ENCODE results near the gene COG5.

COG5 gene

DNA sequence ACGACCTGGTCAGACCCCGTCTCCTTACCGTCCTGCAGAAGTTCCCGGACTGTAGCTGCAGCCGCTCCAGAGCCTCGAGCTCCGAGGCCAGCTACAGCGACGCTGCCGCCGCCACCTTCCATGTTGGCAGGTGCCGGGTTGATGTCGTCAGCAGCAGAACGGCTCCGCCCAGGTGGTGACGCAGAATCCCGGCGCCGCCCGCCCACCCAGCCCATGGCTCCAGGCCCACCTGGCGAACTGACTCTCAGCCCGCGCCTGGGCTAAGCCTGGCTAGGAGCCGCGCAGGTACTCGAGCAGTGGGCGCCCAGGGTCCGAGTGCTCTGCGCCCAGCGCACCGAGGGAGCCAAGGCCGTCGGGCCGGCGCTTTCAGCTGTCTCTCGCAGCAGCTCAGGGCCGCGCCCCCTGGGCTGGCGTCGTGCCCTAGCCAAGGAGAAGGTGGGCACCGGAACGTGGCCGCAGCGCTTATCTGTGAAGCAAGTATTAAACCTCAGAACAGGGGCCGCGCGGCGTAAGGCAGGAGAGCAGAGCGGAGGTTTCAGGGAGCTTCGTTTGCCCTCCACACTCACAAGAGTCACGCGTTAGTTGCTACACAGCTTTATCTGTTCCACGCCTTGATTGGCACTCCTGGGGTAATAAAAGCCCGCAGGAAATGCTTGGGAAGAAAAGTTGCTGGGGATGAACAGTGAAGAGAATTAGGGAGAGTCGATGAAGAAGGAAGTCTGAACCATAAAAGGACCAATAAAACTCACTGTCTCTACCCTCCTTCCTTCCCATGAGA lies at the start of gene COG5, which contains the start of gene DUS4L:
TSS of gene COG5 (minus strand) at position 146 of the 778 bp plus-strand sequence. CDS start at position 122, 24 bp downstream.
TSS of gene DUS4L (plus strand) at position 197 of the 778 bp plus-strand sequence. CDS start 3,100 bp downstream, outside the sequence.
- DNase-seq, result peak; percentile 66 to 84

DNA sequence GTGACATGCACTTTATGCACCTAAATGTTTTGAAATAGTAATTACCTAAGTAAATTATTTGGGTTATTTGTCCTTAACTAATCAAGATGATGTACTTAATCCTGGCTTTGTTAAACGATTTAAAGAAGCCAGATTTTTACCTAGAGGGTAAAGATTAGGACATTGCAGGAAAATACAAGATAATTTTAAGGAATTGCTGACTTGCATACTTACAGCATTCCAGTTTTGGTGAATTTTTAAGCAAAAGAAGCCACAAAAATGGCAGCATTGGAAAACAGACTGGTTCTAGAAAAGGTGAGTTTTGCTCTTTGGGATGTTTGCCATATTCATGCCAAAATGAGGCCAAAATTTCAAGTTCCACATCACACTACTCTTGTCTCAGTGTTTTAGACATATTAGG lies 49.7 kb upstream of the COG5 start:
- DNase-seq, result no peak

DNA sequence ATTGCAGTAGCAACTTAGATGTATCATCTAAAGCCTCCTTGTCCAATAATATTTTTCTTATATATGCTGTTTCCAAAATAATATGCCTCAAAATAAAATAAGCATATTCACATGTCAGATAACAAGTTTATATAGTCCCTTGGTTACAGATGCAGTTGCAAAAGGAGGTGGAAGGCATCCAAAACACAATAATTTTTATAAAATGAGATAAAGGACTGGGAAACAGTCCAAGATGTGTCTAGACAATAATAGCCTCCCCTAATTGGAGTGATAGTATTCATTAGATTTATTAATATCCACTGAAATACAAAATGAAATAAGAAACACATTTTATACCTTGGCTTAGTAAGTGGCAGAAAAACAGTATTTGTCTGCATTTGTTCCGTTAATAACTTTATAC lies 46.6 kb upstream of the COG5 start:
- no peak for DNase-seq

DNA sequence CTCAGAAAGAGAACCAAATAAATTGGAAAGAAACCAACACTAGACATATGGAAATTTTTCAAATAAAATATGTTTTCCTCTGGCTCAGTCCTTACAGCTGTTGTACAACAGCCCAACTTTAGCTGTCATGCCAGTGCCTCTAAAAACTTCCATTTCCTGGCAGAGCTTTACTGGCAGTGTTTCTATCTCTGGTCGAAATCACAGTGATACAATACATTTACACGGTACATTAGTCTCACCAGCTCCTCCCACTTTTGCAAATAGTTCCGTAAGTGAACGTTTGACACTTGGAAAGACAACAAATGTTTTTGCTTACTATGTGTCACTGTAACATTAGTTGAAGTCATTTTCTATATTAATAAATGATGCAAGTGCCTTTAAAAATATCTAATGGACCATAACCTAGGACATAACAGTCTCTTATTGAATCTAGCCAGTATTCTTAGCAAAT lies 46.1 kb upstream of the COG5 start:
- no peak for DNase-seq

DNA sequence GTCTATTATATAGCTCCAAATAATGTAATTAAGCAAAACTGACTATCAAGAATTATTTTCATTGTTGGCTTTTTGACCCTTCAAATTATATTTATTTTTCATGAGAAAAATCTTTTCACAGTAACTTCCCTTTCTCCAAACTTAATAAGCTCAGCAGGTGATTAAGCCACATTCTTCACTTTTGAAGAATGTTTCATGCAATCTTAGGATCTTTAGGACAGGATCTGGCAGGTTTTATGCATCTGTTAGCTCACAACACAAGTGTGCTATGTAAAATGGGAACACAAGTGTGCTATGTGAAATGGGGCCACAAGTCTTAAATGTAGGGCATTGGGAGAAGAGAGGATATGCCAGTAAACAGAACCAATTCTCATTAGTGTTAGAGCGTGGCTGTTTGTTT lies 42.6 kb upstream of the COG5 start:
- DNase-seq, result no peak

DNA sequence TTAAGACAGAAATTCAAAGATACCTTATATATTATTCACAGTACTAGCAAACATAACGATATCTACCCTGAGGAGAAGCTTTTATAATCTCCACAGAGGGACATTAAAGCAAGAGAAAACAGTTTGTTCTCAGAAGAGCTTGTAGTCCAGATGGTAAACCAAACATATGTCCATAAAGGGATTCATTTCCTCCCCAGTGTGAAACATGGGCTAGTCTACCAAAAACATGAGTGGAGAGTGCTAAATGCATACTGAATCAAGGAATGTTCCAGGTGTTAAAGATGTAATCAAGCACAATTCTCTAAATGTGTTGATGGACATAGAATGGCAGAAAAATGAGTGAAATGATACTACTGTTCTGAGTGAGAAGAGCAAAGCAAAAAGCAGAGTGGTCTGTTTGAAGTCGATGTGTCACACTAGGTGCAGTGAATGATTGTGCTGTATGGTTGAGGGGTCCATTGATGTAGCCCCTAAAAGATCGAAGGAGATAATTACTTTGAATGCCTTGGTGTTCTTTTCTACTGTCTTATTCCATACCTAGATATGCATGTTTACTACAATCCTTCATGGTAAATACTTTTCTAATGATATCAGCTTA lies 41.6 kb upstream of the COG5 start:
- no peak for DNase-seq

DNA sequence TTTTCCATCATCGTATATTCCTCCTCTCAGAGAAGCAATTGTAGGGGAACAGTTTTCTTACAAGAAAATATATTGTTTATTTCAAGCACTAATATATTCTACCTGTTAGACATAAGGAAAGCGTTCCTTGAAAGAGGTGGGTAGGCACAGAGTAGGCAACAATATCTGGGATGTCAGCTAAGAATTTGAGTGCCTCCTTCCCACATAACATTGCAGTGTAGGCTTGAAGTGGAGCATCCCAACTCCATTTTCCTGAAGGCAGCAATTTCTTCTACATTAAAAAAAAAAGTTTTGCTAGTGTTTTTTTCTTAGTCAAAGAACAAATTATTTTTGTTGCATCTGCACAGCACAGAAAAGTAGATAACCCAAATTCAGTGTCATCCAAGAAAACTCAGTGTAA lies 37.1 kb upstream of the COG5 start:
- no peak for DNase-seq

DNA sequence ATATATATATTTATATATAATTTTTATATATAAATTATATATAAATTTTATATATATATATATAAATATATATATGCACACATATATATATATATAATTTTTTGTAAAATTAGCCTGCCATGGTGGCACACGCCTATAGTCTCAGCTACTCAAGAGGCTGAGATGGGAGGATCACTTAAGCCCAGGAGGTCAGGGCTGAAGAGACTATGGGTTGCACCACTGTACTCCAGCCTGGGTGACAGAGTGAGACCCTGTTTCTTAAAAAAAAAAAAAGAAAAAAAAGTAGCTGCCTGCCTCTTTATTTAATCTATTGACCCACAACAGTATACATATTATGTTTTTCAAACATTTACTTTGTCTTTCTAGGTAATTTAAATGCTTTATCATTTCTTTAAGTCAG lies 35.5 kb upstream of the COG5 start:
- no peak for DNase-seq

DNA sequence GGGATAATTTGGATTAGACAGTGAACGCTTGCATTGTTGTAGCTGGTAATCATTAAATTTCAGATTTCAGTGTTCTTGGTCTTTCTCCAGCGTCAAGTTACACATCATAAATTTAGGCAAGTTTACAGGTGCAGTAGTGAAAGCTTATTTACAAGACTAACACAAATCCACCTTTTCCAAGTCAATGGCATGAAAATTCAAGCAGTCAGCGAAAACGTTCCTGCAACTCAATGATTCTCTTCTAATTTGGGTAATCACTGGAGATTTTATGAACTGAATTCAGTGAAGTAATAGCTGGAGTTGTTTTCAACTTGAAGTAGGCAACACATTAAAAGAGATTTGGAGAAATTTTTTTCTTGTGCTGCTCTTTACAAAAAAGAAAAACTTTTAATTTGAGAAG lies 34.2 kb upstream of the COG5 start:
- DNase-seq, result no peak

DNA sequence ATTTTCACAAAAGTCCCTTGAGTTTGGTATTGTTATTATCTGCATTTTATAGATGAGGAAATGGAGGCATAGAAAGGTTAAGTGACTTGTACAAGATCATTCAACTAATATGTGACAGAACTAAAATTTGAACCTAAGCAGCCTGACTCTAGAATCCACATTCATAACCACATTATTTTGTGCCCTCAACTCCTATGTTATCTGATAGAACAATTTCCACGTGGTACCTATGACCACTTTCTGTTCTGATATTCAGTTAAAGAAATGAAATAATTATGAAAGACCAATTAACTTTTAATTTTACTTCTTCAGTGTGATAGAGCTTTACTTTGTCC lies 33.8 kb upstream of the COG5 start:
- DNase-seq, result no peak

DNA sequence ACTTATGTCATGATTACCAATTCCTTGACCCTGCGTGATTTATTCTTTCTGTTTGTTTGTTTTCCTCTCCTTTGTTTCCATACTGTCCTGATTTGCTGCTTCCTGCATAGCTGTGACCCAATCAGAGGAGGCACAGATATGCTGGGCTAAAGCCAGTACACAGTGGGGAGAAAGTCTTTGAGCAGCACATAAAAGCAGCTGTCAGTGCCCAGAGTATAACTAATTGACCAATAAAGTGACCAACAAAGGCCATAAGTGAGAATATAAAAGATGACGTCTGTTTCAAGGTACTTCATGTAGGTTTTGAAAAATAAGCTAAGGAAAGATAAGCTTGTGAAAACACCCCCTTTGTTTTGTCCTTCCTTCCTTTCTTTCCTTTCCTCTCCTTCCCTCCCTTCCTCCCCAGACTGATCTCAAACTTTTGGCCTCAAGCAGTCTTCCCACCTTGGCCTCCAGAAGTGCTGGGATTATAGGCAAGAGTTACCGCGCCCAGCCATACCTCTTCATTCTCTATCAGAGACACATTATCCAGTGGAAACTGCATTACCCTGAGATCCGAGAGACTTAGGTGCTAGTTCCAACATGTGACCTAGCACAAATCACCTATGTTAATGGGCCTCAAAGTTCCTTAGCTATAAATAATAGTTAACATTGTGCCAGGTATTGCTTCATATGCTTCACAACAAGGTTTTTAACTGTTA lies 33.3 kb upstream of the COG5 start:
- no peak for DNase-seq

DNA sequence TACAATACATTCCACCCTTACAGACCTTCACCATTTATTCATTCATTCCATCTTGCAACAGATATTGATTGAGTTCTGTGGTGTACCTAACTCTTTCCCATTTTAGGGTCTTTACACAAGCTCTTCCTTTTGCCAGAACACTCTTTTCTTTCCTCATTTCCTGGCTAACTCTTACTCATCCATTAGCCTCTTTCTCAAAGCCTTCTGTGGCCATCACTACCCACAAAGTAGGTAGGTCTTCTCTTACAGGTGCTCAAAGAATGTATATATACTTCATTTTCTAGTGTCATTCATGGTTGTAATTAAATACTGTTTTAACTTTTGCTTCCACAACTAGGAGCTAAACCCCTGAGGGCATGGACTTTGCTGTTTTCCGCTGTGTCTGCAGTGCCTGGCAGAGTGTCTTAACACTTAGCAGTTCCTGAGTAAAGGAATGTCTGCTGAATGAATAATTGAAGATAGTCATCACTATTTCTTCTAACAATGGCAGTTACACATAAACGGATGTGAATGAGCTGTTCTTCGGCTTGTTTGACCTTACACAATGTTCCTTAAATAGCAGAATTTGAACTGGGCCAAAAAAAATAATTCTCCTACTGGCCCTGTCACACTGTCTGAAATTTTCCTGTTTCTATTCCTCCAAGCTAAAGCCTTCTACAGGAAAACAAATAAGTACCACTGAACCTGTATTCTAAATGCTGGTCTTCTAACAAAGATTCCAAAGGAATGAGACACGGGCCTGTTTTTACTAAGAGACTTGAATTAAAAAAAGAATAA lies 31.4 kb upstream of the COG5 start:
- DNase-seq, result no peak

DNA sequence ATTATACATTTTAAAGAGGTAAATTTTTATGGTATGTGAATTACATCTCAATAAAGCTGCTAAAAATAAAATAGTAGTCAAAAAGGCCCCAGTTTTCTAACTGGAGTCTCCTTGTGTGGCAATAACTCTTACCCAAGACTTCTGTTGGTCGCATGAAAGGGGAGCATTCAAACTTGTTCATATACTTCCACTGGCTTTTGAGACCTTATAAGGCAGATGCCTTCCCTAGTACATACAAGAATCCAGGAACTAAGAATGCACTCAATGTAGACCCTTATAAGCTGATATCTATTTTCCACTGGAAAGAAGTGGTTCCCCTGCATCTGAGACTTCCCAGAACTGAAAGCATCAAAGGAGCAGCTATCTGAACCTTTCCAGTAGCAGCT lies 29.3 kb upstream of the COG5 start:
- no peak for DNase-seq

DNA sequence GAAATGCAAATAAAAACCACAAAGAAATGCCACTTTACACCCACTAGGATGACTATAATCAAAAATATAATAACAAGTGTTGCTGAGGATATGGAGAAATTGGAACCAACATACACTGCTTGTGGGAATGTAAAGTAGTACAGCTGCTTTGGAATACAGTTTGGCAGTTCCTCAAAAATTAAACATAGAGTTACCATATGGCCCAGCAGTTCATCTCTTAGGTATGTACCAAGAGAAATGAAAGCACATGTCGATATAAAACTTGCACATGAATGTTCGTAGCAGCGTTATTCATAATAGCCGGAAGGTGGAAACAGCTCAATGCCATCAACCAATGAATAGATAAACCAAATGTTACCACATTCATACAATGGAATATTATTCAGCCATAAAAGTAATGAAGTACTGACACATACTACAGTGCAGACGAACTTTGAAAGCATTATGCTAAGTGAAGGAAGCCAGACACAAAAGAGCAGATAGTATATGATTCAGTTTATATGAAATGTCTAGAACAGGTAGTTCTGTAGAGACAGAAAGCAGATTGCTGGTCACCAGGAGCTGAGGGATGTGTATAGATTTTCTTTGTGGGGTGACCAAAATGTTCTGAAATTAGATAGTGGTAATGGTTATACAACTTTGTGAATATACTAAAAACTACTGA lies 28.8 kb upstream of the COG5 start:
- no peak for DNase-seq

DNA sequence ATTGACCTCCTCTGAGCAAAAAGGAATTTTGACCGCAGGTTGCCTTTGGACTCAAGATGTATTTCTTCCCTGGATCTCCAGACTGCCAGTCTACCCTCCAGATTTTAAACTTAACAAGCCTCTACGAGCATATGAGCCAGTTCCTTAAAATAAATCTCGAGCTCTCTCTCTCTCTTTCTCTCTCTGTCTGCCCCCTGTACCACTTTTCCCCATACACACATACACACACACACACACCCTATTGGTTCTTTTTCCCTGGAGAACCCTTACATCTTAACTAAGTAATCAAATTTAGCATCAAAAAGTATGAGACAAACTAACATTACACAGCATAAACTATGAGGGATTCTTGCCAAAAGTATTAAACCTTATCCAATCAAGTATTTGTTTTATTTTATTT lies 27.7 kb upstream of the COG5 start:
- no peak for DNase-seq

DNA sequence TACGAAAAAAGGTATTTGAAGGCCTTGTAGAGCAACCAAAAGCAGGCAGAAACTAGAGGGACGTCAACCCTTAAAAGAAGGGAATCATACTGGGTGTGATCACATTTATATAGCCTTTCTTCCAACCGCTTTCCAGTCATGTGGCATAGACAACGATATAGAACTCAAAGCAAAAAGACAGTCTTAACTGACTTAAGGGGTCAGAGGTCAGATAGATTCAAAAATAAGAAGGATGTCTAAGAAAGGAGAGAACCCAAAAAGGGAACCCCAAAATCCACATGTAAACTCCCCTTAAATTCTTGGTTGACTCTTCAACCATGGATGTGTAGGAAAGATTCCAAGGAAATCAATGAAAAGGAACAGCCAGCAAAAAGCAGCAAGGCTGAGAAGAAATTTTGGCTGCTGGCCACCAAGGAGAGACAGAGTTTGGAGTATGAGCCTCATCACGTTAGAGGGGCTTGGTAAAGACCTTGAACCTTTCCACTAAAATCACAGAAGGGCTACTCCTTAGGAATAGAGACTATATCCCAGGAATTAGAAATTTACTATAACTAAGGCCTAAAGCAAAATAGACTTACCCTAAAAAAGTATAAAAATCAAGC lies 24.9 kb upstream of the COG5 start:
- DNase-seq, result no peak

DNA sequence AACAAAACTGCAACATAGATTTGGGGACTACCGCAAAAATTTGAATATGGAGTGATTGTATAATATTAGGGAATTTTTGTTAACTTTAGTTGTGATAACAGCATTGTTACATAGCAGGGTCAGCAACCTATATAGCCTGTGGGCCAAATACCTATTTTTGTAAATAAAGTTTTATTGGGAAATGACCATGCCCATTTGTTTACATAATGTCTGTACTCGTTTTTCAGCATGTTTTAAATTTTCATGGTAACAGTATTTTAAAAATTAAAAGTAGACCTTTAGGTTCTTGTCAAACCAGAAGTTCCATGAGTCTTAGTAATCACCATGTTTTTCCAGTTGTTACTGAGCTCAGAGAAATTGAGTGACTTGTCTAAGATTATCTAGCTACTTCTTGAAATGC lies 21.0 kb upstream of the COG5 start:
- DNase-seq, result no peak

DNA sequence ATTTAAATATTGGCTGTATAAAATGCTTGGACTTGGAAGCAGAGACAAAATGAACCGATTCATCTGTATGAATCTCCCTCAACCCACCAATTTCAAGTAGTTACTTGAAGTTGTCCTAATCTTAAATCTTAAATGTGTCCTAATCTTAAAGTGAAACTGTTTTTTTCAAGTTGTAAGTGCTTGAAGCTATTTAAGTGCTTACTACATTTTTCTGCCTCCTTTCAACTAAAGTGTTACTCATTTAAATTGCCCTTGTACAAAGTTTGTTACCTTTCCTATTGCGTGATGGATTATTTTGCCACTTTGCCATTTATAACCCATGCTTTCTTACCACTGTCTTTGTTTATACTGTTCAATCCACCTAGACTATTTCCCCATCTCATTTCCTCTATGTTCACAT lies 19.2 kb upstream of the COG5 start:
- no peak for DNase-seq

DNA sequence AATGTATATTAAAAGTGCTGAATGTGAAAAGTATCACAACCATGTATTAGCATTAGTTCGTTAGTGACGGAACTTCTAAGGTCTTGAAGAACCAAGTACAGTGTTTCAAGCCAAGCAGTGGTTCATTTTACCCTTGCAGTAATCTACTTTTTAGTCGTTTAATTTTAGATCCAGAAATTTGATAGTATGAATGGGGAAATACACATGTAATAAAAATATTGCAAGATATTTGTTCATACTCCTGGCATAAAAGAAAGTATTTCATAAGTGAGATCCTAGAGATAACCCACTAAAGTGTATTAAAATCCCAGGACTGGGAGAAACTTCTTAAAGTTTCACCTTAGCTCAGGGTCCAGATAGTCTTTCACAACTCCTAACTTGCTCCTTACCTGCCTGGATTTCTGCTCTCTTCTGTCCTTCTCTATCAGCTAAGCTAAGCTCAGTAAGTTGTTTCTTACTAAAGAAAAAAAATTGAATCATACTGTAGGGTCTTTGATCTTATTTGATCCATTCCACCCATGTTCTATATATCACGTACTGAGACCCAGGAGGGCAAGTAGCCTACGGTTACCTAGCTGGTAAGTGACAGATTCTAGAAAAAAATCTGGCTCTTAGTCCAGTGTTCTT lies 17.8 kb upstream of the COG5 start:
- DNase-seq, result no peak

DNA sequence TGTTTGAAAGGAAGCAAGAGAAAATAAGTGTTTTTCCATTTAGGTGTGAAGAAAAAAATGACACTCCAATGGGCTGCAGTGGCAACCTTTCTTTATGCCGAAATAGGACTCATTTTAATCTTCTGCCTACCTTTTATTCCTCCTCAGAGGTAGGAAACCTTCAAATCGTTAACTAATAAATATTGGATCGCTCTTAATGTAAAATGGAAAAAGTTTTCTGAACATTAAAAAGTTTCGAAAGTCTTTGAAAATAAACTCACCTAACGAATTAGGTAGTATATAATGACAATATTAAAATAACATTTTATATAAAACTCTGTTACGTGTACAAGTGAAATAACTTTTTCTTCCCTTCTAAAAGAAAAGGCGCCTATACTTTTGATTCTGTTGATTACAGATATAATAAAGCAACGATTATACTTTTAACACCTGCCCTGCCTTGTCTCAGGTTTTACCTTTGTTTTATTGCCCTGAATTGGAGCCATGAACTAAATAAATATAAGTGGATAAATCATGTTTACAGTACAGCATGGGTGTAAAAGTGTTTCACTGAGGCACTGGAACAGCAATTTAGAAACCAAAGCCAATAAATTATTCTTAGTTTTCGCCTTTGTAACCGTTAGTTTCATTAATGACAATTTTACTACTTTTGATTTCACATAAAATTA lies 17.1 kb upstream of the COG5 start:
- no peak for DNase-seq
